Choroid plexus epithelial cell (primary cell): Measurements from ENCODE around the gene DNAH1.

Source experiments
- DNase-seq: peaks from one replicate; pipeline ENCODE4 v3.0.0-alpha.2; 2010; ENCODE audit warnings: low read depth
- H3K4me3 ChIP-seq: 2 replicates; pipeline ENCODE4 v1.5.1; 2011; ENCODE audit warnings: low read depth, mild to moderate bottlenecking, control low read depth, low read length, moderate library complexity
- CTCF ChIP-seq: conservative IDR thresholded peaks from 2 replicates; pipeline ENCODE4 v1.5.1; 2011; ENCODE audit warnings: low read depth, mild to moderate bottlenecking, control low read depth, inconsistent platforms, low read length, moderate library complexity

Gene DNAH1

GRCh38 chr3:52420388-52420787, 104.3 kb downstream of the DNAH1 start:
- H3K4me3 ChIP-seq = no peak overlapping the region
- DNase-seq = no peak
- TF ChIP-seq CTCF = no peak

- no peak for DNase-seq
- no peak overlapping the region for H3K4me3 ChIP-seq
Measured at GRCh38 chr3:52422669-52423068, 106.5 kb downstream of the DNAH1 start.

GRCh38 chr3:52423173-52423572, 107.1 kb downstream of the DNAH1 start:
- TF ChIP-seq CTCF = no peak
- H3K4me3 ChIP-seq = no peak overlapping the region
- no peak for DNase-seq

More at GRCh38 chr3:52422669-52423068, 106.5 kb downstream of the DNAH1 start:
- TF ChIP-seq CTCF = no peak

GRCh38 chr3:52428151-52429005, 112.3 kb downstream of the DNAH1 start:
- peak; percentile 86 for TF ChIP-seq CTCF
- DNase-seq = peak; percentile 90
- no peak overlapping the region for H3K4me3 ChIP-seq

GRCh38 chr3:52429031-52429430, 112.9 kb downstream of the DNAH1 start:
- TF ChIP-seq CTCF = no peak
- DNase-seq = no peak
- H3K4me3 ChIP-seq = no peak overlapping the region

- no peak for DNase-seq
- H3K4me3 ChIP-seq = no peak overlapping the region
- no peak for TF ChIP-seq CTCF
Measured at GRCh38 chr3:52429779-52430415, 113.8 kb downstream of the DNAH1 start.

- DNase-seq = no peak
- no peak for TF ChIP-seq CTCF
- no peak overlapping the region for H3K4me3 ChIP-seq
Measured at GRCh38 chr3:52430416-52430810, 114.3 kb downstream of the DNAH1 start.
